Activated gamma-delta T cell treated with Interleukin-2 at 50 U/mL for 16 hours (primary cell): ENCODE results near the gene INTS3.
"Not testable (repeated sequence)": the region's sequence is repeated elsewhere in the genome, so short reads cannot be mapped to it uniquely, and the experiment has no call there.

Source experiments
- DNase-seq: peaks from one replicate; pipeline ENCODE4 v3.0.0-alpha.2; 2020

Gene INTS3

DNA sequence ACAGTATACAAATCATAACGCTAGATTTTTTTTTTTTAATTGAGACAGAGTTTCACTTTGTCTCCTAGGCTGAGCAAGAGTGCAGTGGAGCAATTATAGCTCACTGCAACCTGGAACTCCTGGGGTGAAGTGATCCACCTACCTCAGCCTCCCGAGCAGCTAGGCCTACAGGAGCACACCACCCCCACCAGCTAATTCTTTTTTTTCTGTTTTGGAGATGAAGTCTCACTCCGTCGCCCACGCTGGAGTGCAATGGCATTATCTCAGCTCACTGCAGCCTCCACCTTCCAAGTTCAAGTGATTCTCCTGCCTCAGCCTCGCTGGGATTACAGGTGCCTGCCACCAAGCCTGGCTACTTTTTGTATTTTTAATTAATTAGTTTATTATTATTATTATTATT is 28.1 kb upstream of the INTS3 start:
- DNase-seq = no peak

GRCh38 chr1:153705484-153705883 is 22.4 kb upstream of the INTS3 start:
- DNase-seq = no peak

DNA sequence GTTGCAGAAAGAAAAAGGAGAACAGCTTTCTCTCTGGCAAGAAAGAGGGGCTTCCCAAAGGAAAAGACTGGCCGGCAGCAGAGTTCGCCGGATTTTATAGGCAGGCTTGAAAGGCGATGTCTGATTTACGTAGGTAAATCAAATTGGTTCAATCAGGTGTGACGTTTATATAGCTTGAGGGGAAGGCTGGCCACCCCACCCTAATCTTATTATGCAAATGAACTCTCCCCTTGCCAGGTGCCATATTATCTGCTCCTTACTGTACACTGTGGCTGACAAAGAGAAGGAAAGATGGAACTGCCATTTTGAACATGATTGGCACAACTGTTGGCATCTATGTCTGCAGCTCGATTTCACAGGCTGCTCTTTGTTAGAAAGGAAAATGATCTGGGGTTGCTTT is 16.8 kb upstream of the INTS3 start:
- no peak for DNase-seq

- not testable (repeated sequence) for DNase-seq
Observed at GRCh38 chr1:153716211-153716610, 11.6 kb upstream of the INTS3 start.

DNA sequence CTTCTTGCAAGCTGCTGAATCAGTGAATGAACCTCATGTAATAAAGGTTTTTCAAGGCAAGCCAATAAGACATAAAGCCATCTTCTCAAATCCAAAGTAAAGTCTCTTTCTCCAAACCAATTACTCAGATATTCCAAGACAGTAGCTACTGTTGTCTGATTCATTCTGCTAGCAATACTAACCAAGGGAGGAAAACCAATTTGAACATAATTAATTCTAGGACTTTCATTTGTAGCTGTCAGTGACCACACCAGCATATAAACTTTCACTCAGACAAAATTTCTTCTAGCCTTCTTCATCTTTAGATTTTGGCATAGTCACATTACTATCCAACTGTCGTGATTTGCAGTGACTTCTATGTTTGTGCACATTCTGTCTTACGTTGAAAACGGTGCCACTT is 10.5 kb upstream of the INTS3 start:
- DNase-seq = no peak

DNA sequence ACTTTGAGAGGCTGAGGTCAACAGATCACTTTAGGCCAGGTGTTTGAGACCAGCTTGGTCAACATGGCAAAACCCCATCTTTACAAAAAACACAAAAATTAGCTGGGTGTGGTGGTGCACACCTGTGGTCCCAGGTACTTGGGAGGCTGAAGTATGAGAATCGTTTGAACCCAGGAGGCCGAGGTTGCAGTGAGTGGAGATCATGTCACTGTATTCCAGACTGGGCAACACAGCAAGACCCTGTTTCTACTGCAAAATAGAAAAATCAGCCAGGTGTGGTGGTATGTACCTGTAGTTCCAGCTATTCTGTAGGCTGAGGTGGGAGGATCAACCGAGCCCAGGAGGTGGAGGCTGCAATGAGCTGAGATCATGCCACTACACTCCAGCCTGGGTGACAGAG is 4.2 kb upstream of the INTS3 start:
- DNase-seq = no peak

DNA sequence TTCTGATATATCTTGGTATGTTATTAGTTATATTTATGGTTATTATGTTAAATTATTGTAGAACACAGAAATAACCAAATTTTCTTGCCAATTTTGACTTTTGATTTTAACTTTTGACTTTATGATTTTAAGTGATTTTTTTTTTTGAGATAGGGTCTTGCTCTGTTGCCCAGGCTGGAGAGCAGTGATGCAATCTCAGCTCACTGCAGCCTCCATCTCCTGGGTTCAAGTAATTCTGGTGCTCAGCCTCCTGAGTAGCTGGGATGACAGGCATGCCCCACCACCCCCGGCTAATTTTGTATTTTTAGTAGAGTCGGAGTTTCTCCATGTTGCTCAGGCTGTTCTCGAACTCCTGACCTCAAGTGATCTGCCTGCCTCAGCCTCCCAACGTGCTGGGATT is 3.2 kb upstream of the INTS3 start:
- DNase-seq = not testable (repeated sequence)

GRCh38 chr1:153728305-153729066 is 636 bp downstream of the INTS3 start:
- peak; percentile 24 for DNase-seq

DNA sequence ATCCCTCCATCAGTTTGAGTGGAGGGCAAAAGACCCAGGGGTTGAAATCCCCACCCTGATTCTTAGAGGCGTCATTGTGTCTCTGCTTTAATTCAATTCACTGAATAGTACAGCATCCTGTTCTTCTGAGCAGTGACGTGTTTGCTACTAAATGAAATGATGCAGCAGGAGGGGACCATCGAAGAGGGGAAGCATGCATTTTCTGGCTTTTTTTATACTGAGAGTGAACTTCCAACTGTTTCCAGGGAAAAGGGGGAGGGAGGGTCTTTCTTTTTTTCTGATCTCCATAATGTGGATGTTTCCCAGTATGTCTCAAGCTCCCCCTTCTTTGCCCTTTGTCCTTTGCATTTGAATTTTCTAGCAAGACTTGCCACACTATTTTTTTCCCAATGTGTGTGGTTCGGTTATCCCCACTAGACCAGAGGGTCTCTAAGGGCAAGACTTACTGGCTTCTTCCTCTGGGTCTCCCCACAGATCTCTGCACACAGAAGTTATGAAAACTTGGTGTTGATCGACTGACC is 2.7 kb downstream of the INTS3 start:
- DNase-seq = no peak

- no peak for DNase-seq
Observed at GRCh38 chr1:153733970-153734369, 6.1 kb downstream of the INTS3 start.

GRCh38 chr1:153734396-153735089 is 6.7 kb downstream of the INTS3 start:
- no peak for DNase-seq

- no peak for DNase-seq
Observed at GRCh38 chr1:153735090-153735420, 7.2 kb downstream of the INTS3 start.

DNA sequence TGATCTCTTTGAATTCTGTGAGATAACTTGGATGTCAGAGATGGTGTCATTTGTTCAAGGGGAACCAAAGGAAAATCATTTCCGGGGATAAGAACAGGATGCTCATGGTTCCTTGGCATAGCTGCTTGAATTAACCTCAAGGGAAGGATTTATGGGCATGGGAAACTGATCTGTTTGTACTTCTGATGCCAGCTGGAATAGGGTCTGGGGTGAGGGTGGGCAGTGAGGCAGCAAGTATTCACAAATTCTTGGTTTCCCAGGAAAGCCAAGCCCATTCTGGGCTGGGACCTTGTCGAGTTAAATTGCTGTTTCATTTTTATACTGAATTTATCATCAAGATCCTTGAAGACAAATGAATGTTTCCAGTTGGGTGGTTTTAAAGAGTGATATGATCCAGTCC is 14.1 kb downstream of the INTS3 start:
- no peak for DNase-seq

DNA sequence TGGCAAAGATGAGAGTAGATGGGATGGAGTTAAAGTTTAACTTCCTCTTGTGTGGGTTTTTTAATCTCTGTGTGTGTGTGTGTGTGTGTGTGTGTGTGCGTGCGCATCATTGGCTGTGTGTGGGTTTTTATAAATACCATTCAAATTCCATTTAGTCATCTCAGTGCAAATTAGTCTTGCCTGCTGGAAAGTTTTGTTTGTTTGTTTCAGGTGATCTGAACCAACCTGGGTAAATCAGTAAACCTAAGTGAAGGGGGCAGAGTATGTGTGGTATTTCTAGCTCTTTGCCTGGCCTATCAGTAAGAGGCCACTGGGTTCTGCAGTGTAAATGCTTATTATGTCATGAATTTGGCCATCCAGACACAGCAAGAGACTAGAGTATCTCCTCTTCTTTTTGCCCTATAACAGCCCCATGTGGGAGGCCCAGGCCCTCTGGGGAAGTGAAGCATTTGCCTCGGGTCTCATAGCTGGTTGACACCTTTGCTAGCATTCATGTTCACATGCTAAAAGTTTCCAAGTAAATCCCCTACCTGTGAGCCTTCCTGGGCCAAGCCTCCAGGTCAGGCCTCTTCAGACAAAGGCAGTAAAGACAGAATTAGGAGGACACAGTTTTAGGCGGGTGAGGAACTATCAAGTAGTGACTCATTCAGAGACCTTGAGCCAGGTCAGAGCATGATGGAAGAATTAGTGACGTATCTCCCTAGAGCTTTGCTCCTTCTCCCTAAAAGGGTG is 14.7 kb downstream of the INTS3 start:
- no peak for DNase-seq

DNA sequence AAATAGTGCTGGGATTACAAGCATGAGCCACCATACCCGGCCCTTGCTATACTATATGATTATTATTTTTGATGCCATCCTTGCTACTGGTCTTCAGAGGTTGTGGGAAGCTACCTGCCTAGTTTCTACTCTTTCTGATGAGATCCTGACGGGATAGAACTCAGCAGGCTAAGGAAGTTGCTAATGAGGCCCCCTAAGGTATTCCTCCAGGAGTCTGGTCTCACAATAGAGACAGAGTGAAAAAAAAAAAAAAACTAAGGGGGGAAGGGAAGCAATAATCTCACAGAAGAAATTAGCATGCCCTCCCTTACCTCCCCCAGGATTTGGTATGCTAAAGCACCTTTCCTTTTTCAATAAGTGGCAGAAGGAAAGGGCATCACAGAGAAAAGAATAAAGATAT is 17.6 kb downstream of the INTS3 start:
- no peak for DNase-seq

GRCh38 chr1:153746174-153746573 is 18.3 kb downstream of the INTS3 start:
- no peak for DNase-seq

DNA sequence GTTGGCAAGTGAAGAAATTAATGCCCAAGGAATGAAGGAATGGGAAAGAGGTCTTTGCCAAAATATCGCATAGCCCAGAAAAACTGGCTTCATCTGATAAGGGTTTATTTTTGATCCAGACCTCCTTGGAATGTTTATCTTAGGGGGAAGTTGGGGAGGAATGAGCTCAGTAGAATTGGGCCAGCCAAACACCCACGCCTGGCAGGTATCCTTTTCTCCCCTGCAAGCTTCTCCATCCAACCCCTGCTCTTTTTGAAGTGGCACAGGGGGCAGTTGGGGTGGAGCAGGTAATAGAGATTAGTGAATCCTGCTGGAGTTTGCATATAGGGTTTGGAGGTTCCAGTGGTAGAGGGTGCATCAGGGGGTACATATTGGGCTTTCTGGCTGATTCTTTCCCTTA is 21.1 kb downstream of the INTS3 start:
- DNase-seq = no peak

DNA sequence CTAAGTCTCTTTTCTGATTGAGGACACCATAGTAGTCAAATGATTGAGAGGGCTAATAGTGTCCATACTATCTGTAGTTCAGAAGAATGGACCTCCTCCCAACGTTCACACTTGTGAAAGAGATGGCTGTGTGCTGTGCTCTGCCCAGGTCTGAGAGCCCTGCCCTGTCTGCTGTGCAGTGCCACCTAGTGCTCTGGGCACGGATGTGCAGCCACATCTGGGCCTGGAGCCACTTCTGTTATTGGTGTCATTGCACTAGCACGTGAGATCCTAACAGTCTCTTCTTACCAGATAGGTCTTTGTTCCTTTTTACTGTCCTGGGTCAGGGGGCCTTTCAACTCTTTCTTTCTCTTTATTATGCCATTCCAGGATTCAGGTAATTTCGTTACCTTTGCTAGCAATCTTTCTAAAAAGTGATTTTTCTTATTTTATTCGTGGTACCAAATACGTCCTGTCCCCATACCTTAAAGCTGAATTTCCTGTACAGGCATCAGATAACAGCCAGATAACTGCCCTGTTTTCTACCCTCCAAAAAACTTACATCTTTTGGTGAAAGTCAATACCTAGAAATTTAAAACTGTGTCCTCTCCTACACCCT is 21.7 kb downstream of the INTS3 start:
- peak; percentile 71 for DNase-seq

- no peak for DNase-seq
Observed at GRCh38 chr1:153750026-153750995, 22.5 kb downstream of the INTS3 start.

GRCh38 chr1:153752072-153752471 is 24.2 kb downstream of the INTS3 start:
- no peak for DNase-seq

DNA sequence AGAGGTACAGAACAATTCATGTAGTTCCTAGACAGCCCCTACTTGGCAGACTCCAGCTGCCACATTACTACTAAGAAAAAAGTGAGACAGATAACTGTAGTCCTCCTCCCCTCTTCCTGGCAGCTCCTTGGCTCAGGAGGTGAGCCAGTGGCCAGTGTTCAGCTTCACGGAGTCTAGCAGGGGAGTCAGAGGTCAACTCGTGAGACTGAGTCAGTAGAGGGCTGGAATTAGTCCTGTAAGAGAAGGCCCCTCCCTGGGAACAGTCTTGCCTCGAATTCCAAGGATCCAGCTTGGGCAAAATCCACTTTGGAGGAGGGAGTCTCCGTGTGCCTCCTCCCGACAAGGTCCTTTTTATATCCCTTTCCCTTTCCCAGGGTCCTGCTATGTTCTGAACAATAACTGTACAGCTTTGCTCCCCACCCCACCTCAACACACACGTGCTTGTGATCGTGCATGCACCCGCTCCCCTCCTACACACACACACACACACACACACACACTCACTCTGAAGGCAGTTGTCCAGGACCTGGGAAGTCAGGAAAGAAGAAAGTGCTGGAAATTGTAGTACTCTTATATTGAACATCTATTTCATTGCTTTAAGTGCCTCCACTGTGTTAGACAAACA is 24.8 kb downstream of the INTS3 start:
- DNase-seq = no peak

DNA sequence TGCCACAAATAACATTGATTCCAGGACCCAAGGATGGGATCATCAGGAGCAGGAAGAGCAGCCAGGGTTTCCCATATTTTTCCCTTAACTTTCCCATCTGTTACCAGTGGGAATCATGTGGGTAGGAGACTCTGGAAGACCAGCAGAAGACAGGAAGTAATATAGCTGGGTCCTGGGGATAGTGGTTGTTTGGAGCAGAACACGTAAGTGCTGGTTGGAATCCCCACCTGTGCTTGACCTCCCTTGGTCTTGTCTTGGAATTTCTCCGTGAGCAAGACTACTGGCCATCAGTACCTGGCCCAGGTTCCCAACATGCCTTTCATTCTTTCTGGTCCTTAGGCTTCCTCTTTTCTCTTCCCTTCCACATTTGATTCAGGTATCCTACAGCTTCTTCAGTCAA is 26.4 kb downstream of the INTS3 start:
- DNase-seq = no peak
